Small intestine (tissue), 7 donors: Measurements from ENCODE around the gene PKNOX2. TPM values are rescaled to one million over a fixed set of nuclear protein-coding genes. Genes with fewer than 3 reads are reported as not detected.

Source experiments
- DNase-seq, 2 donors: peaks; one replicate each; pipeline versions ENCODE4 v3.0.0 to v3.0.0-alpha.2; 2013
- FAIRE-seq: peaks from 2 replicates; lab custom pipeline; 2012; peaks lifted over from hg19 to GRCh38; lab: Jason Lieb, UNC
- H3K27ac ChIP-seq, 3 donors: one replicate each; pipeline ENCODE4 v1.5.1; 2013; ENCODE audit warnings: low read length in 2 of 3, mild to moderate bottlenecking in 2 of 3, control low read depth in 1 of 3, inconsistent platforms in 1 of 3, low read depth in 1 of 3, moderate library complexity in 1 of 3
- H3K27me3 ChIP-seq, 3 donors: one replicate each; pipeline ENCODE4 v1.6.1; 2013; ENCODE audit warnings: low read length in 3 of 3, inconsistent platforms in 1 of 3; ENCODE audit not compliant: control insufficient read depth in 3 of 3, insufficient read depth in 3 of 3
- H3K36me3 ChIP-seq, 3 donors: one replicate each; pipeline ENCODE4 v1.6.1; 2013; ENCODE audit warnings: low read length in 3 of 3, inconsistent platforms in 1 of 3, low read depth in 1 of 3, mild to moderate bottlenecking in 1 of 3, moderate library complexity in 1 of 3; ENCODE audit not compliant: control insufficient read depth in 3 of 3, insufficient read depth in 2 of 3
- H3K4me1 ChIP-seq, 3 donors: one replicate each; pipeline ENCODE4 v1.6.1; 2013; ENCODE audit warnings: low read length in 2 of 3, inconsistent platforms in 1 of 3, low read depth in 1 of 3, mild to moderate bottlenecking in 1 of 3, moderate library complexity in 1 of 3; ENCODE audit not compliant: control insufficient read depth in 3 of 3, insufficient read depth in 2 of 3
- H3K4me3 ChIP-seq, 3 donors: one replicate each; pipeline ENCODE4 v1.5.1; 2013; ENCODE audit warnings: low read length in 3 of 3, control low read depth in 1 of 3, inconsistent platforms in 1 of 3, low read depth in 1 of 3, mild to moderate bottlenecking in 1 of 3, moderate library complexity in 1 of 3
- H3K9me3 ChIP-seq, 2 donors: one replicate each; pipeline ENCODE4 v1.6.1; 2013; ENCODE audit warnings: low read depth in 1 of 2, low read length in 1 of 2; ENCODE audit not compliant: control insufficient read depth in 2 of 2, insufficient read depth in 1 of 2
- WGBS, 3 donors: extraction: QIAGEN DNeasy Blood & Tissue Kit; methylation state at CpG; one replicate each; pipeline ENCODE4 v1.1.7; 2013; 5-methylcytosine and 5-hydroxymethylcytosine counted together
- polyA plus RNA-seq, 4 donors: library from polyadenylated mRNA; stranded (reverse) in 3 of 4; unstranded in 1 of 4; fragments of 200-250 nt in 3 of 4; fragments of 120-200 nt in 1 of 4; gene quantifications; one replicate each; pipeline versions ENCODE4 v1.2.1 to v1.2.3, GENCODE V29; 2013
- donor health status: healthy with polysubstance abuse.
- donor health status: control.
- donor health status: control.
- donor health status: Bipolar disorder and iron deficiency.
- donor health status: healthy.

Gene PKNOX2
- polyA plus RNA-seq, 4 donors: 1.1 to 2.5 (median 1.2) TPM; not detected in 1

DNA sequence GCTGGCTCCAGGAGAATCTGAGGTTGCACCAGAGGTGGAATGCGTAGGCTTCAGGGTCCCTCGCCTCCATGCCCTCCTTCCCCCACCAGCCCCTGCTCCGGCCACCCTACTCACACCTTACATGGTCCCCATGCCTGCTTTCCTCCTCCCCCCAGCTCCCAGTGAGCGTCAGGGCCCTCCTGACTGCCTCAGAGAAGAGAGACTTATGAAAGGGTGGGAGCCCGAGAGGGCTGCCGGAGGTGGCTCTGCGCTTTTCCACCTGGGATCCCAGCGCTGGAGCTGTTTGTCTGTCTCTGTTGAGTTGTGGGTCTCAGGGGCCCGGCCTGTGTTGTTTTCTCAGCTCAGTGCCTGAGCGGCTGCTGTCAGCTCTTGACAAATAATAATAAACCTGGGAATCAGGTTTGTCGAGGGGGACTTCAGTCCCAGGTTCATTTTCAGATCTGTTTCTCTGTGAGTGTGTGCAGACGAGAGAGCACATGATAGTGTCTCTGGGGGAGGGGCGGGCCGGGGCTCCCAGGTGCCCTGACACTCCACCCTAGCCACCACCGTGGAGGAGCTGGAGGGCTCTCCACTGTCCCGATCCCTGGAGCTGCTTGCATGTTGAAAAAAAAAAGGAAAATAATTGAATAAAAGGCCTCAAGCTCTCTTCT, 177.9 kb downstream of the PKNOX2 start:
- Histone ChIP-seq H3K27me3 (peaks cover 0 to 9% (median 0%) of the 10 kb centered on the region in 3 donors), H3K4me3 (no peak overlapping the region), H3K9me3 (no peaks in the 10 kb centered on the region), H3K36me3 (no peaks in the 10 kb centered on the region), H3K27ac (no peak overlapping the region), H3K4me1 (peaks cover 0 to 14% (median 0%) of the 10 kb centered on the region in 3 donors)
- DNase-seq: peak in 1 of 2 donors; percentile 64
- 66 to 74% (median 72%) methylated on average over 16 of the region's 16 CpGs for WGBS, 3 donors
- FAIRE-seq: no peak

DNA sequence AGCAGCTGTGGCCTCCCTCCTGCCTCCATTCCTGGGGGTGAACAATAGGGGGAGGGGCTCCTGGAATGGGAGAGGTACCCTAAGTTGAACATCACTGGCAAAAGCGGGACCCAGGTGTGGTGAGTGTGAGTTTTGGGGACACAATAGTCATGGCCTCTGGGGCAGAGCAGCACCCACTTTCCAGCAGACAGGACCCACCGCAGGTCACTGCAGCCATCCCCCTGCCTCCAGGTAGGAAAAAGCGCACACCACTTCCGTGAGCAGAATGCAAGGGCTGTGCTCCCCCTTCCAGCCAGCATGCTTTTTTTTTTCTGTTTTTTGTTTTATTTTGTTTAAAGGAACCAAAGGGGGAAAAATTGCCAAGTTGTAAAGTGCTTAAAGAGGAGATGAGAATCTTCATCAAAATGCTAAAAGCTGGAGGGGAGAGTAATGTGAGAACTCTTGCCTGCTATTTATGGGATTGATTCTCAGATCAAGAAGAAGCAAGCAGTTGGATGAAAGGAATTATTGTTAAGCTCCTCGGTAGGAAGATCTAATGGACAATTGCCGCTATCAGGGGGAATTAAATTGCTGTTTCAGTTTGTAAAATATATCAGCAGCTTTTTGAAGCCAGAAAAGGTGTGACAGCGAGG, 178.7 kb downstream of the PKNOX2 start:
- H3K27me3 ChIP-seq: peaks cover 0 to 12% (median 0%) of the 10 kb centered on the region in 3 donors
- H3K9me3 ChIP-seq: no peaks in the 10 kb centered on the region
- H3K36me3 ChIP-seq: no peaks in the 10 kb centered on the region
- FAIRE-seq: no peak
- no peak overlapping the region for H3K27ac ChIP-seq
- DNase-seq: no peak
- H3K4me1 ChIP-seq: peaks cover 0 to 14% (median 0%) of the 10 kb centered on the region in 3 donors
- H3K4me3 ChIP-seq: no peak overlapping the region
- 43 to 65% (median 55%) methylated on average over 7 of the region's 7 CpGs for WGBS, 3 donors

DNA sequence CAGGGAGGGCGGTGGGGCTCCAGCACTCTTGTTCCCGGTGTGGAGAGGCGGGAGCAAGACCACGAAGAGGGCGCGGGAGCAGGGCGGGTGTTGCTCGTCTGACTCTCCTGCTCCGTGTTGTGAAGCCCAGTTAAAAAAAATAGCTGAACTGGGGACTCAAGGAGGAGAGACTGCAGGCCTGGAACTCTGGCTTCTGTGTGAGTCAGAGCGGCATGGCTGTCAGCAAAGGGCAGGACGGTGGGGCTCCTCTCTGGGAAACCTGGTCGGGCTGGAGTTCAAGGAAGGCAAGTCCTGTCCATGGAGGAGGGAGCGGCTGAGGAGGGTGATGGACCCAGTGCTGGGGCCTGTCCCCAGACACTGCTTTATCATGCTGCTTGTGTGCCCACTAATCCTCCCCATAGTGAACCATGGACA, 179.2 kb downstream of the PKNOX2 start:
- Histone ChIP-seq H3K27ac (no peak overlapping the region), H3K36me3 (no peaks in the 10 kb centered on the region), H3K4me3 (no peak overlapping the region), H3K27me3 (peaks cover 0 to 12% (median 0%) of the 10 kb centered on the region in 3 donors), H3K9me3 (no peaks in the 10 kb centered on the region), H3K4me1 (peaks cover 0 to 14% (median 0%) of the 10 kb centered on the region in 3 donors)
- FAIRE-seq: no peak
- WGBS, 3 donors: 19 to 58% (median 41%) methylated on average over 13 of the region's 13 CpGs
- no peak for DNase-seq

DNA sequence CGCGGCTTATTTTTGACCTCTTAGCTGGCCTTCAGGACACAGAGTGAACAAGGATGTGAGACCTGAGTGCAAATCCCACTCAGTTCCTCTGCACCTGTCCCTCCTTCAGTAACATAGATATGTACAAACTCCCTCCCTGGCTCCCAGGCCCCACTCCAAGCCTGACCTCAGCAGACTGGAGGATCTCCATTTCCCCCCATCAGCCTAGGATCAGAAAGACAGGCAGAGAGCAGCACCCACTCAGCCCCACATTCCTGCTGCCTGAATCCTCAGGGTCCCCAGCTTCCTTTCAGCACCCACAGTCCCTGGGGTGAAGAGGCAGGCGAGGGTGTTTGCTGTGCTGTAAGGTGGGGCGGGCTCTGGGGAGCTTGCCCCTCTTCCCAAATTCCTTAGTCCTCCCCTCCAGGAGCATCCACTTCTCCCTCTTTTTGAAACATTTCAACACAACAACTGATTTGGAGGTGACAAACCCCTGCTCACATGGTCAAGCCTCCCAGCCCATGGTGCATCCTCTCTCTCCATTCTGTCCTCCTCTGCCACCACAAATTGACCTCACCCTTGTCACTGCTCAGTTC, 180.4 kb downstream of the PKNOX2 start:
- Histone ChIP-seq H3K27me3 (peaks cover 0 to 16% (median 0%) of the 10 kb centered on the region in 3 donors), H3K36me3 (no peaks in the 10 kb centered on the region), H3K4me3 (no peak overlapping the region), H3K27ac (no peak overlapping the region), H3K9me3 (no peaks in the 10 kb centered on the region), H3K4me1 (peaks cover 0 to 14% (median 0%) of the 10 kb centered on the region in 3 donors)
- whole genome bisulfite sequencing, 3 donors: 89 to 94% (median 94%) methylated on average over 4 of the region's 4 CpGs
- FAIRE-seq (no peak), DNase-seq (no peak)

DNA sequence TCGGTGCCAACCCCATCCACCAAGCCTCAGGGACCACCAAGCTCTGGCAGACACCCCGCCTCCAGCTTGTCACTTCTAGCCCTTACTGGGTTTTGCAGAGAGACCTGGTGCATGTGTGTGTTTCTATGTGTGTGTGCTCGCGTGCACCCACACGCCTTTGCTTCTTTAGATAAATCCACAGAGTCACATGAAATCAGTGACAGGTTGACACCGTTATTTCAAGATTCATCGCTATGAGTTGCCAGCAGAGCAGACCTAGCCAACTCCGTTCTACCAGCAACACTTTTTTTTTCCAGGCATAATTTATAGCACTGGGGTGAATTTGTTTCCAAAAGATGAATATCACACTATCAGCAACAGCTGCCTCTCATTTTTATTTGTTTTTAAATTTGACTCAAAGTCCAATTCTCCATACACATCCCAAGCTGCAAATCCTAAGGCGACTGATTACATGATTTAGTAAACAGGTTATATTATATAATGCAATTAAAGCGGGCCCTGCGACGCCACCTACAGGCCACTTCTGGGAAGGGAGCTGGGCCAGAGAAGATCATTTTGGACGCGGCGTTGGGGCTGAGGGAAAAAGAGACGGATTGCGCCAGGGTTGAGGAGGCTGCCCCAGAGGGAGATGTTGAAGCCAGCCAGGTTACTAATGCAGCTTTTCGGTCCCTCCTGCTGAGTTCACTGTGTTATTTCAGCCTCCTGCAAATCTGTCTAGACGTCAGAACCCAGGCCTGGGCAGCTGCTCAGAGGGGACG, 181.0 kb downstream of the PKNOX2 start:
- Histone ChIP-seq H3K27ac (no peak overlapping the region), H3K36me3 (no peaks in the 10 kb centered on the region), H3K9me3 (no peaks in the 10 kb centered on the region), H3K27me3 (peaks cover 0 to 16% (median 0%) of the 10 kb centered on the region in 3 donors), H3K4me1 (peaks cover 0 to 14% (median 0%) of the 10 kb centered on the region in 3 donors), H3K4me3 (no peak overlapping the region)
- 20 to 28% (median 23%) methylated on average over 20 of the region's 20 CpGs for WGBS, 3 donors
- FAIRE-seq: no peak
- peak; percentile 42 to 67 for DNase-seq

DNA sequence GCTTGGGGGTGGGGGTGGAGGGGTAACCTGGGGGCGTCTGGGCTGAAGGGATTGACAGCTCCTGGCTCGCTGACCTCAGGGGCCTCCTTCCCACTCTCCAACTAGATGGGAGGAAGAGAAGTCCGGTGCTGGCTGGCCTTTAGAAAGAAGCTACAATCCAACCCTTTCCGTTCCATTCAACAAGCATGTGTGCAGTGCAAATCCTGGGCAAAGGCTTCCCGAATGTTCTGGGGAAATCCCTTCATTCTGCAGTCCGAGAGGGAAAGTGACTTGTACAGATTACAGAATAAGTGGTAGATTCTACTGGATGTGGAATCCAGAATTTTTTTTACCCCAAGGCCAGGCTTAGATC, 181.6 kb downstream of the PKNOX2 start:
- Histone ChIP-seq H3K27me3 (peaks cover 0 to 16% (median 0%) of the 10 kb centered on the region in 3 donors), H3K9me3 (no peaks in the 10 kb centered on the region), H3K4me3 (no peak overlapping the region), H3K4me1 (peaks cover 0 to 14% (median 0%) of the 10 kb centered on the region in 3 donors), H3K36me3 (no peaks in the 10 kb centered on the region), H3K27ac (no peak overlapping the region)
- DNase-seq (no peak), FAIRE-seq (no peak)
- WGBS, 3 donors: 35 to 39% (median 36%) methylated on average over 6 of the region's 6 CpGs

DNA sequence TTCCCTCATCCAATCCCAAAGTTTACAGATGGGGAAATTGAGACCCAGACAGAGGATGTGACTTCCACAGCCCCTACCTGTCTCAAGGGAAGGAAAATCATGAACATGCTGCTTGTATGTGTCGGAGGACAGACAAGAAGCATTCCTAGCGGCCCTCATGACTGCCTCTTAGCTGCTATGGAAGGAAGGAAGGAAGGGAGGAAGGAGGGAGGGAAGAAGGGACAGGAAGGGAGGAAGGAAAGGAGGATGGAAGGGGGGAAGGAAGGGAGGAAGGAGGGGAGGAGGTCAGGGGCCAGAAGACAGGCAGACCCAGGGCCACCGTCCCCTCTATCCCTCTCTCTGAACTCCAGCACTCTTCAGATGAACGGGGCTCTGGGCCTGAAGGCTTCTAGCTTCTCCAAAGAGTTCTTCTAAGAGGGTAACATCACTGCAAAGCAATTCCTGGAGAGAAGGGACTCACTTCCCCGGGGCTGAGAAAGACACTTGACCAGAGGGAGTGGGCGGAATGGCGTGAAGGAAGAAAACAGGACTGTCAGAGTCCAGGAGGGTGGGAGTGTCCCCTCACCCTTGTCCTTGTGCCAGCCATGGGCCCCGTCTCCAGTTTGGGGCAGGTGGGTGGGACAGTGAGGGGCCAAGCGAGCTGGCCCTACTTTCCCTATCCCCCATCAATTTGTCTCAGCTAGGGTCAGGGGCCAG, 182.2 kb downstream of the PKNOX2 start:
- FAIRE-seq: no peak
- H3K36me3 ChIP-seq: no peaks in the 10 kb centered on the region
- DNase-seq: no peak
- WGBS, 3 donors: 74 to 81% (median 81%) methylated on average over 9 of the region's 9 CpGs
- no peaks in the 10 kb centered on the region for H3K9me3 ChIP-seq
- peak overlapping the region in 1 of 3 donors; percentile 3 for H3K27ac ChIP-seq
- peaks cover 0 to 14% (median 0%) of the 10 kb centered on the region in 3 donors for H3K4me1 ChIP-seq
- no peak overlapping the region for H3K4me3 ChIP-seq
- peaks cover 0 to 19% (median 0%) of the 10 kb centered on the region in 3 donors for H3K27me3 ChIP-seq

DNA sequence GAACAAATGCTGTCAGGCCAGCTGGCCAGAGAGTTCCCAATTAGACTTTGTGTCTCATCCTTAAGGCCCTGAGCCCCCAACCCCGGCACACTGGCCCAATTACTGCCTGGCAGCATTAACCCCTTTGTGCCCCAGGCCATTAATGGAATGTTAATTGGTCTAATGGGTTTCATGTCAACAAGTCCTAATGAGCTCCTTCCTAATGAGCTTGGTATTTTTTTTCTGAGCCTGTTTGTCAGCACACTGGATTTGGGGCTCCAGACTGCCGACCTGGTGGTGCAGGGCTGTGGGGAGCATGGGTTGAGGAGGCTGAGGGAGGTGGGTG, 182.7 kb downstream of the PKNOX2 start:
- H3K4me3 ChIP-seq: no peak overlapping the region

More for the DNA sequence above, 182.7 kb downstream of the PKNOX2 start:
- FAIRE-seq (no peak), DNase-seq (no peak)
- 31 to 69% (median 42%) methylated on average over 2 of the region's 2 CpGs for WGBS, 3 donors
- Histone ChIP-seq H3K36me3 (peaks cover 0 to under 1% (median 0%) of the 10 kb centered on the region in 3 donors), H3K27me3 (peaks cover 0 to 23% (median 0%) of the 10 kb centered on the region in 3 donors), H3K4me1 (peaks cover 0 to 12% (median 0%) of the 10 kb centered on the region in 3 donors), H3K27ac (no peak overlapping the region), H3K9me3 (no peaks in the 10 kb centered on the region)
